ENCODE results near the gene LRRTM4. TPM values are rescaled to one million over a fixed set of nuclear protein-coding genes. Genes with fewer than 3 reads are reported as not detected.

Gene LRRTM4
- total and polyA plus RNA-seq, 2 donors (not counting 1 experiment from before 2014, with no cell fraction given) = not detected

GRCh38 chr2:77521548-77521891 lies 656 bp downstream of the LRRTM4 start:
- POLR2A ChIA-PET = no interaction called here
- Histone ChIP-seq H3K9me3 (ENCODE audit: control extremely low read depth in 1 of 3, control insufficient read depth in 2 of 3, insufficient read depth in 1 of 3, low read length in 2 of 3) (no peaks in the 10 kb centered on the region), H3K79me2 (ENCODE audit: control insufficient read depth, insufficient read depth, low read length) (no peaks in the 10 kb centered on the region), H4K20me1 (ENCODE audit: control insufficient read depth, insufficient read depth, low read length, poor library complexity, severe bottlenecking) (no peaks in the 10 kb centered on the region), H3K9ac (ENCODE audit: low read length) (no peak overlapping the region), H3K4me1 (ENCODE audit: control insufficient read depth in 2 of 2, insufficient read depth in 2 of 2, low read length in 2 of 2) (no peaks in the 10 kb centered on the region), H2AFZ (ENCODE audit: insufficient read depth, low read depth, low read length, poor library complexity, severe bottlenecking) (no peak overlapping the region), H3K4me3 (ENCODE audit: control extremely low read depth in 1 of 5, extremely low read depth in 1 of 5, insufficient read depth in 1 of 5, low read depth in 2 of 5, low read length in 4 of 5) (no peak overlapping the region), H3K27me3 (replicated peaks in 1 of 4; ENCODE audit: control extremely low read depth in 1 of 4, control insufficient read depth in 3 of 4, insufficient read depth in 4 of 4, low read length in 3 of 4) (no peaks in the 10 kb centered on the region), H3K36me3 (replicated peaks in 1 of 2; ENCODE audit: control extremely low read depth in 1 of 2, control insufficient read depth in 1 of 2, extremely low read depth in 1 of 2, insufficient read depth in 2 of 2, low read length in 1 of 2) (no peaks in the 10 kb centered on the region), H3K27ac (ENCODE audit: low read length in 2 of 2) (no peak overlapping the region), H3K4me2 (replicated peaks; ENCODE audit: low read depth, low read length, poor library complexity, severe bottlenecking) (no peak overlapping the region)
- 26% methylated on average over 4 of the region's 7 CpGs for WGBS (ENCODE audit: insufficient coverage)
- DNase-seq (no peak), ATAC-seq (ENCODE audit: low read depth) (no peak)
- Mint-ChIP-seq H3K9me3 (ENCODE audit: insufficient read depth) (no peaks in the 10 kb centered on the region), H3K4me3 (no peak overlapping the region), H3K27ac (no peak overlapping the region), H3K4me1 (no peaks in the 10 kb centered on the region), H3K27me3 (no peaks in the 10 kb centered on the region)
- no peak for TF ChIP-seq CTCF (IDR thresholded peaks at IDR 0.05)
- no peak for TF ChIP-seq EZH2 (IDR thresholded peaks at IDR 0.05; ENCODE audit: borderline replicate concordance, insufficient read depth, low read depth, low read length, poor library complexity, severe bottlenecking)
- CTCF ChIA-PET = no interaction called here
- intact Hi-C loops (cut with micrococcal nuclease) = no loop called here

DNA sequence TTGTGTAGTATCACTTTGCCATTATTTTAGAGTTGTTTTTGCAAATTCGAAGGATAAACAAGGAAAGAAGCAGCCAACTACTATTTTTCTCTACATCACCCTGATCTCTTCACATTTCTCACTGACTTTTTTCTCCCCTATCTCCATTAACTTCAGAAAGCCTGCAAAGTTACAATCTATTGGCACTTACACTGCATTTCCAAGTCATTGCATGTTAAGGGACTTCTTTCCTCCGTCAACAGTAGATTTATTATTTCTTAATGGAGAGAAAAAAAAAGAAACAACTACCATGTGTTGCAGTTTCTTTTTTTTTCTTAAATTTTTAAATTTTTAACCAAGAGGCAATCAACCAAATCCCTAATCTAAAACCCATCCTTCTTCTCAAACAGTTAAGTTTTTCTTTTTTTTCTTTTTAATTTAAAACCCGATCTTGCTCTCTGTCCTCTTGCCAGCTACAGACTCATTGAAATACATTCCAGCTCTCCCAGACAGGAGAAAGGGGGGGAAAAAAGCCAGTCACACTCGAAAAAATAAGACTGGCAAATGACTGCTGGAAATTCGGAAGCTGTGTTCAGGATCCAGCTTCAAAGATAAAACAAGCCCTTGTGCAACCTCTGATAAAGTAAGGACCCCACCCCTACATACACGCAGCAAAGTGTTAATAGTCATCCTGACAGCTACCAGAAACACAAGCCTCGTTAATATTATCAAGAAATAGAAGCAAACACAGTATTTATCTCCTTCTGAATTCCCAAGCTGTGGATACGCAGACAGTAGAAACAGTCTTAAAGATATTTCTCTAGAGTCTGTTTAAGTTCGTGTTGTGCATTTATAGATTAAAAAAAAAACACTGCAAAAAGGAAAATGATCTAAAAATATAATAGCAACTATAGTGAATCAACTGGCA lies 1.3 kb downstream of the LRRTM4 start:
- H3K27ac Mint-ChIP-seq = no peak overlapping the region
- Histone ChIP-seq H3K9ac (ENCODE audit: low read length) (no peak overlapping the region), H3K36me3 (replicated peaks in 1 of 2; ENCODE audit: control extremely low read depth in 1 of 2, control insufficient read depth in 1 of 2, extremely low read depth in 1 of 2, insufficient read depth in 2 of 2, low read length in 1 of 2) (no peaks in the 10 kb centered on the region), H3K27ac (ENCODE audit: low read length in 2 of 2) (no peak overlapping the region), H2AFZ (ENCODE audit: insufficient read depth, low read depth, low read length, poor library complexity, severe bottlenecking) (no peak overlapping the region), H4K20me1 (ENCODE audit: control insufficient read depth, insufficient read depth, low read length, poor library complexity, severe bottlenecking) (no peaks in the 10 kb centered on the region), H3K27me3 (replicated peaks in 1 of 4; ENCODE audit: control extremely low read depth in 1 of 4, control insufficient read depth in 3 of 4, insufficient read depth in 4 of 4, low read length in 3 of 4) (no peaks in the 10 kb centered on the region), H3K4me3 (ENCODE audit: control extremely low read depth in 1 of 5, extremely low read depth in 1 of 5, insufficient read depth in 1 of 5, low read depth in 2 of 5, low read length in 4 of 5) (no peak overlapping the region), H3K4me1 (ENCODE audit: control insufficient read depth in 2 of 2, insufficient read depth in 2 of 2, low read length in 2 of 2) (no peaks in the 10 kb centered on the region), H3K4me2 (replicated peaks; ENCODE audit: low read depth, low read length, poor library complexity, severe bottlenecking) (no peak overlapping the region), H3K79me2 (ENCODE audit: control insufficient read depth, insufficient read depth, low read length) (no peaks in the 10 kb centered on the region), H3K9me3 (ENCODE audit: control extremely low read depth in 1 of 3, control insufficient read depth in 2 of 3, insufficient read depth in 1 of 3, low read length in 2 of 3) (no peaks in the 10 kb centered on the region)
- no peak overlapping the region for H3K4me3 Mint-ChIP-seq
- H3K27me3 Mint-ChIP-seq = no peaks in the 10 kb centered on the region
- ChIA-PET POLR2A (no interaction called here), CTCF (no interaction called here)
- TF ChIP-seq EZH2 (IDR thresholded peaks at IDR 0.05; ENCODE audit: borderline replicate concordance, insufficient read depth, low read depth, low read length, poor library complexity, severe bottlenecking) (no peak), CTCF (IDR thresholded peaks at IDR 0.05) (no peak)
- no peak for ATAC-seq (ENCODE audit: low read depth)
- H3K9me3 Mint-ChIP-seq (ENCODE audit: insufficient read depth) = no peaks in the 10 kb centered on the region
- H3K4me1 Mint-ChIP-seq = no peaks in the 10 kb centered on the region
- 0% methylated on average over 3 of the region's 9 CpGs for WGBS (ENCODE audit: insufficient coverage)
- intact Hi-C loops (cut with micrococcal nuclease) = no loop called here
- no peak for DNase-seq
